Brain microvascular endothelial cell (primary cell): ENCODE results near the gene SH2D7.

Experiments used
- DNase-seq: peaks from one replicate; pipeline ENCODE4 v3.0.0-alpha.2; 2020
- H3K27ac ChIP-seq: fragments of 250-450 bp; sonication (Bioruptor Pico); 2 replicates; pipeline ENCODE4 v1.5.1; 2020; ENCODE audit warnings: mild to moderate bottlenecking, moderate library complexity
- H3K27me3 ChIP-seq: fragments of 250-450 bp; sonication (Bioruptor Pico); replicated peaks from 2 replicates; pipeline ENCODE4 v1.5.1; 2020; ENCODE audit warnings: mild to moderate bottlenecking
- H3K36me3 ChIP-seq: fragments of 250-450 bp; sonication (Bioruptor Pico); replicated peaks from 2 replicates; pipeline ENCODE4 v1.5.1; 2020; ENCODE audit warnings: mild to moderate bottlenecking
- H3K4me3 ChIP-seq: 2 replicates; pipeline ENCODE4 v1.5.1; 2011; ENCODE audit warnings: low read depth, mild to moderate bottlenecking, control low read depth, low read length, moderate library complexity
- CTCF ChIP-seq: IDR thresholded peaks from 2 replicates; pipeline ENCODE4 v1.5.1; 2011; ENCODE audit warnings: low read depth, mild to moderate bottlenecking, moderate library complexity, low read length, control low read depth, inconsistent platforms; ENCODE audit errors: missing control alignments
- in situ Hi-C: cut with HindIII; loops from 2 replicates; pipeline ENCODE4 v1.10.0; 2017; ENCODE audit warnings: low sequenced_read_pairs, low pct_ligation_motif_present

The SH2D7 gene

GRCh38 chr15:78077053-78077870, 15.1 kb upstream of the SH2D7 start, which contains the start of gene TBC1D2B:
TSS of gene TBC1D2B (minus strand) at chr15:78077711. CDS start at chr15:78077652, 59 bp downstream.
- H3K27ac ChIP-seq = peak within 1 kb of the TSS; percentile 90
- H3K27me3 ChIP-seq = no peaks in the 10 kb centered on the region
- in situ Hi-C loops = no loop called here
- no peak for TF ChIP-seq CTCF
- no peak for DNase-seq
- H3K4me3 ChIP-seq = peak within 1 kb of the TSS; percentile 89
- no peaks in the 10 kb centered on the region for H3K36me3 ChIP-seq

DNA sequence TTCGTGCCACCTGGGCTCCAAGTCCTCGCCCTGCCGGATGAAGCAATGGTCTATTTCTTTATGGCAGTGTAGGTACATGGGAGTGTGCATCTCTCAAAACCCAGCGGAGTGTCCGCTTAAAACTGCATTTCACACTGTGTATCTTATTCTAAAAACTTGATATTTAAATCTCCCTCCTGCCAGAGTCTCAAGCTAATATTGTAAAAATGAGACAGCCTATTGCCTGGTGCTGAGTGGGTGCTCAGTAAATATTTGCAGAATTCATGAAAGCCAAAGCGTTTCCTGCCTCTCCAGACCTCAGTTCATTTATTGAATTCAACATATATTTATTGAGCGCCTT, 14.5 kb upstream of the SH2D7 start:
- in situ Hi-C loops = no loop called here
- Histone ChIP-seq H3K27ac (no peak overlapping the region), H3K36me3 (no peaks in the 10 kb centered on the region), H3K27me3 (no peaks in the 10 kb centered on the region), H3K4me3 (peak overlapping the region; percentile 89)
- DNase-seq = no peak
- no peak for TF ChIP-seq CTCF

DNA sequence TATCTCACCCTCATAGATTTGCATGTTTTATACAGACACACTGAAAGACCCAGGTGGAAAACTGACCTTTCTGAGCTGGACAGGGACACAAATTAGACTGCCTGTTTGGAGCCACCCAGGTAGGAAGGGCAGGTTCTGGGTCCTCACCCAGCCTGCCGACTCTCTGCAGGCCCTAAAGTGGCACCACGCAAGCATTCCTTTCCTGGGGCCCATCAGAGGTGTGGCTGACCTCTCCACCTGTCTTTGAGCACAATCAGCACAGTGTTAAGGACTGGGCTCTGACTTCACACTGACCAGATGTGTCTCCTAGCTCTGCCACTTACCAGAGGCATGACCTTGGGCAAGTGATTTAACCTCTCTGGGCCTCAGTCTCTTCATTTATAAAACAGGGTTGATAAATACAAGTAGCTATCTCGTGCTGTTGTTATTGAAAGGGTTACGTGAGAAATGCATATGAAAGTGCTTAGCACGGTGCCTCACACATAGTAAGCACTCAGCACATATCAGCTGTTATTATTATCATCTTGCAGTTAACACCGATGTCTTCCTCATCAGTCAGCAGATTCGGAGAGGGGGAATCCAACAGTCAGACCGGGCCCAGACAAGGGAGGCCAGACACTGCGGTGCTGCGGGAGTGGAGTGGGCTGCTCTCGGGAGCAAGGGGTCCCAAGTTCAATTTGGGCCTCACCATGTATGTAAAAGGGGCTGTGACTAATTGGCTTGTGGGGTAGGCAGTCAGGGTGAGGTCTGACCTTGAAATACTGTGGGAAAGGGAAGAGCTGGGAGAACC, 12.9 kb upstream of the SH2D7 start:
- DNase-seq = no peak
- no peak overlapping the region for H3K27ac ChIP-seq
- no peak overlapping the region for H3K4me3 ChIP-seq
- TF ChIP-seq CTCF = no peak
- in situ Hi-C loops = no loop called here
- no peaks in the 10 kb centered on the region for H3K36me3 ChIP-seq
- H3K27me3 ChIP-seq = no peaks in the 10 kb centered on the region

- TF ChIP-seq CTCF = no peak
- in situ Hi-C loops = no loop called here
Observed at GRCh38 chr15:78080088-78080460, 12.3 kb upstream of the SH2D7 start.

GRCh38 chr15:78082106-78082742, 10.1 kb upstream of the SH2D7 start:
- Histone ChIP-seq H3K27me3 (no peaks in the 10 kb centered on the region), H3K27ac (no peak overlapping the region), H3K4me3 (no peak overlapping the region), H3K36me3 (no peaks in the 10 kb centered on the region)
- TF ChIP-seq CTCF = no peak
- in situ Hi-C loops = no loop called here
- DNase-seq = no peak

More at GRCh38 chr15:78080088-78080460, 12.3 kb upstream of the SH2D7 start:
- H3K4me3 ChIP-seq = no peak overlapping the region
- H3K27me3 ChIP-seq = no peaks in the 10 kb centered on the region
- H3K27ac ChIP-seq = no peak overlapping the region
- DNase-seq = no peak
- H3K36me3 ChIP-seq = no peaks in the 10 kb centered on the region
